ENCODE results near the gene PAM. TPM values are rescaled to one million over a fixed set of nuclear protein-coding genes. Genes with fewer than 3 reads are reported as not detected.

Gene PAM
- total and polyA plus RNA-seq, 2 of the 8 experiments (the other 6 are each of a cell fraction or from before 2014, with no cell fraction given) = 30.4 to 67.8 TPM

DNA sequence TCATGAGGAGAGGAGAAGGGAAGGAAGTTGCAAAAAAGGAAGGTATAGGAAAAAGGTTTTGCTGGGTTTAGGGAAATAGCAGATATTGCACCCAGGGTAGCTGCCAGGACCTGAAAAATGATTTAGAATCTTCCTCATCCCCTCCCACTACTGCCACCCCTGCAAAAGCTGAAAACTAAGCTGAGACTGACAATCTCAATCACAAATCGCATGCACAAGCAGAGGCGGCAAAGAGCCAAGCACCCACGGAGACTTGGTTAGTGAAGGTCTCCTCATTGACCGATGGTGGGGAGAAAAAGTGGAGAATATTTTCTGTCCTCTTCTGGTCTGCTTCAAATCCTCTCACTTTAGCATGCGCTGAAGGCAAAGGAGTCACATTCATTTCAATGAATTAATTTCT is 39.1 kb upstream of the PAM start (continued):
- no peak for TF ChIP-seq POLR2AphosphoS5 (IDR thresholded peaks at IDR 0.05; ENCODE audit: low read depth, low read length)
- TF ChIP-seq SRF (IDR thresholded peaks at IDR 0.05; ENCODE audit: low read depth, low read length) = no peak
- TF ChIP-seq SP1 (IDR thresholded peaks at IDR 0.05; ENCODE audit: low read depth, low read length) = no peak
- TF ChIP-seq, protein P1, sequence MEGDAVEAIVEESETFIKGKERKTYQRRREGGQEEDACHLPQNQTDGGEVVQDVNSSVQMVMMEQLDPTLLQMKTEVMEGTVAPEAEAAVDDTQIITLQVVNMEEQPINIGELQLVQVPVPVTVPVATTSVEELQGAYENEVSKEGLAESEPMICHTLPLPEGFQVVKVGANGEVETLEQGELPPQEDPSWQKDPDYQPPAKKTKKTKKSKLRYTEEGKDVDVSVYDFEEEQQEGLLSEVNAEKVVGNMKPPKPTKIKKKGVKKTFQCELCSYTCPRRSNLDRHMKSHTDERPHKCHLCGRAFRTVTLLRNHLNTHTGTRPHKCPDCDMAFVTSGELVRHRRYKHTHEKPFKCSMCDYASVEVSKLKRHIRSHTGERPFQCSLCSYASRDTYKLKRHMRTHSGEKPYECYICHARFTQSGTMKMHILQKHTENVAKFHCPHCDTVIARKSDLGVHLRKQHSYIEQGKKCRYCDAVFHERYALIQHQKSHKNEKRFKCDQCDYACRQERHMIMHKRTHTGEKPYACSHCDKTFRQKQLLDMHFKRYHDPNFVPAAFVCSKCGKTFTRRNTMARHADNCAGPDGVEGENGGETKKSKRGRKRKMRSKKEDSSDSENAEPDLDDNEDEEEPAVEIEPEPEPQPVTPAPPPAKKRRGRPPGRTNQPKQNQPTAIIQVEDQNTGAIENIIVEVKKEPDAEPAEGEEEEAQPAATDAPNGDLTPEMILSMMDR (IDR thresholded peaks at IDR 0.05; ENCODE audit: control extremely low read depth in 1 of 3, insufficient read depth in 1 of 3, low read depth in 1 of 3, low read length in 3 of 3) = no peak

All from H1 (cell line).